T-helper 2 cell treated with Interferon-gamma antibody and Interleukin-4, amounts not matched to agents 5 μg/mL and 100 μg/mL, for 36 hours (primary cell): ENCODE measurements around the gene NOS1AP.

Source experiments
- DNase-seq: peaks from one replicate; pipeline ENCODE4 v3.0.0; 2021; ENCODE audit warnings: low spot score
- H3K27ac Mint-ChIP-seq: one replicate; pipeline ENCODE4 v1.8.0; 2021; ENCODE audit warnings: mild to moderate bottlenecking, mixed read lengths
- H3K27me3 Mint-ChIP-seq: one replicate; pipeline ENCODE4 v1.8.0; 2021; ENCODE audit warnings: low read depth, mixed read lengths
- H3K36me3 Mint-ChIP-seq: one replicate; pipeline ENCODE4 v1.8.0; 2021; ENCODE audit warnings: low read depth, mixed read lengths
- H3K4me1 Mint-ChIP-seq: one replicate; pipeline ENCODE4 v1.8.0; 2021; ENCODE audit warnings: low read depth, mixed read lengths
- H3K4me3 Mint-ChIP-seq: one replicate; pipeline ENCODE4 v1.8.0; 2022; ENCODE audit warnings: mild to moderate bottlenecking, moderate library complexity, mixed read lengths
- H3K9me3 Mint-ChIP-seq: one replicate; pipeline ENCODE4 v1.8.0; 2021; ENCODE audit warnings: mixed read lengths

The NOS1AP gene

DNA sequence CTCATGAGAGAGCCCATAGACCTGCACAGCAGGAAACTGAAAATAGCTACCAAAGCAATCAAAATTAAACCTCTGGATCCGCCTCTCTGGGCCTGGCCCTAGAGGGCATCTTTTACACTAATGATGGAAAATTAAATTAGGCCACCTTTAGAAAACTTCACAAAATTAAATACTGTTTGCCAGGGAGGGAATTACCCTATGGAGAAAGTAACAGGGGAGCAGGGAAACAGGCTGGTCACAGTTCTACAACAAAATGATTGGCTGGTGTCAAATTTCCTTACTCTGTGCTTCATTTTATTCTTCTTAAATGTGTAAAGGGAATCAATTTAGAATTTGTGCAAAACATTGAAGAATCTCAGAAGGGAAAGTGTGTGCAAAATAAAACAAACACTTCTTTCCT lies 244.7 kb downstream of the NOS1AP start:
- H3K36me3 Mint-ChIP-seq: no peaks in the 10 kb centered on the region
- peaks cover 2% of the 10 kb centered on the region for H3K27me3 Mint-ChIP-seq
- H3K27ac Mint-ChIP-seq: no peak overlapping the region
- no peaks in the 10 kb centered on the region for H3K4me1 Mint-ChIP-seq
- H3K4me3 Mint-ChIP-seq: no peak overlapping the region
- no peak for DNase-seq
- H3K9me3 Mint-ChIP-seq: no peaks in the 10 kb centered on the region

DNA sequence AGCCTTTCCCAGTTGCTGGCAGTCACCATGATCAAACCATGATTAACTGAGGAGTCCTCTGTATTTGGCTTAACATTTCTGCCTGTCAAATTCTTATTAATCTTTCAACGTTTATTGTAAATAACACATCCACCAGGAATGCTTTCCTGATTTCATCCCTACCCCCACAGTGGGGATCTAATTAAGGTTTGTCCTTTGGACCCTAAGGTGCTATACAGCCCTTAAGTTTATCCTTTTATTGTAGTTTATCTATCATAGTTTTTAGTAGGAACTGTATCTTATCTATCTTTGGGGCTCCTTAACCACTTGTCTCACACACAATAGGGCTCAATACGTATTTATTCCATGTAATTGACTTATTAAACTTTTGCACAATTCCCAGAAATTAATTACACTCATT lies 246.2 kb downstream of the NOS1AP start:
- no peak overlapping the region for H3K27ac Mint-ChIP-seq
- H3K4me1 Mint-ChIP-seq: no peaks in the 10 kb centered on the region
- H3K36me3 Mint-ChIP-seq: no peaks in the 10 kb centered on the region
- no peak for DNase-seq
- no peaks in the 10 kb centered on the region for H3K9me3 Mint-ChIP-seq
- H3K4me3 Mint-ChIP-seq: no peak overlapping the region
- peaks cover 7% of the 10 kb centered on the region for H3K27me3 Mint-ChIP-seq

DNA sequence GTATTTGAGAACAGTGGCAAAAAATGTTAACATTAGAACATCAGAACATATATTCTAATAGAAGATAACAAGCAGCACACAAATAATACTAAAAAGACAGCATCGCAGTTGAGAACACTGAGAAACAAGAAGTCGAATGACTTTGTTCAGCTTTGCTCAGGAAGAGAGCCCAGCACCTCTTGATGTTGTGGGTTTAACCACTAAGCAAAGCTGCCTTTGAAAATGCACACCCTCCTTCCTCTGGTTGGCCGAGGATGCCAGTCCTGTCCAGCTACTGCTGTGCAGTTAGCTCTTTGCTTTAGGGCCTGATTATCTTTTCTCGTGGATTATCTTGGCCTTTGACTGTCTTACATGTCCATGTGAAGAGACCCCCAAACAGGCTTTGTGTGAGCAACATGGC lies 246.7 kb downstream of the NOS1AP start:
- no peaks in the 10 kb centered on the region for H3K36me3 Mint-ChIP-seq
- no peak for DNase-seq
- H3K4me1 Mint-ChIP-seq: no peaks in the 10 kb centered on the region
- H3K4me3 Mint-ChIP-seq: no peak overlapping the region
- no peaks in the 10 kb centered on the region for H3K9me3 Mint-ChIP-seq
- peaks cover 7% of the 10 kb centered on the region for H3K27me3 Mint-ChIP-seq
- no peak overlapping the region for H3K27ac Mint-ChIP-seq

DNA sequence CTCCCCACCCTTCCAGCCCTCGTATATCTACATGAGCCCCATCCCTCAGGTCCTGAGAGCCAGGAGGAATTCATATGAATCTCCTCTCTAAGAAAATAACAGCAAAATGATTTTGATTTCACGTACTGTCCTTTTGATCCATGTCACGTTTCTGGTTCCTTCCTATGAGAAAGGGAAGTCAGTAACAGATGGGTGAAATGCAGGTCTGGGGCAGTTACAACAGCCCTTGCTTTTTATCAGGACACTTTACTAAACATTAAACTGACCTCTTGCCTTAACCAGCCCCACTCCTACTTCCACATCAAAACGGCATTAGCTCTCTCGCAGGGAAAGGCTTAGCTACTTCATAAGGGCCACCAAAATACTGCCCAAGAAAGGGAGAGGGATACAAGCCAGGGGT lies 248.1 kb downstream of the NOS1AP start:
- no peak overlapping the region for H3K27ac Mint-ChIP-seq
- H3K27me3 Mint-ChIP-seq: peaks cover 7% of the 10 kb centered on the region
- no peaks in the 10 kb centered on the region for H3K4me1 Mint-ChIP-seq
- no peaks in the 10 kb centered on the region for H3K36me3 Mint-ChIP-seq
- no peaks in the 10 kb centered on the region for H3K9me3 Mint-ChIP-seq
- H3K4me3 Mint-ChIP-seq: no peak overlapping the region
- DNase-seq: no peak

DNA sequence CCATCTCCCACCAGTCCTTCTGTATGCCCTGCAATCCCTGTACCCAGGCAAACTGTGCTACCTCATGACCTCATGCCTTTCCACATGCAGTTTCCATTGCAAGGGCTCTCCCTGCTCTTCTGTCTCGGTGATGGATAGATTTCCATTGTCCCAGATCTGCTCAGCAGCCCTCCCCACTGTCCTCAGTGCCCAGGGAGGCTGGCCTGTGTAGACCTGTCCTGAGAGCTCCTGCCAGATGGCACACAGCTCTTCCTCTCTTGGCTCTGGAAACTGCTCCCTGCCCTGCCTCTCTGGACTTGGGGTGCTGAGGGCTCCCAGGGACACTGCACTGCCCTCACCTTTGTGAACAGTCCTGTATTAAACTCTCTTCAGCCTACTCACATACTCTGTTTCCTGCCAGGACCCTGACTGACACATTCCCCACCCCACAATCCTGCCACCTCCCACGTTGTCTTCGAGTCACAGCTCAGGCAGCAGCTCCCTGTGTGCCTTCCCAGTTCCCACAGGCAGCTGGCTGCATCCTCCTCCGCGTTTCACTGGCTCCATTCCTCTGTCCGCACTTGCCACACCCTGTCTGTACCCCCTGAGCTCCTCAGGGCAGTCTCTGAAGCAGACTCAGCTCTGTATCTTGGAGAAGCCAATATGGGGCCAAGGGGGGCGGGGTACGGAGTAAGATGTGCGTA lies 250.1 kb downstream of the NOS1AP start:
- Mint-ChIP-seq H3K27me3 (peaks cover 12% of the 10 kb centered on the region), H3K4me3 (no peak overlapping the region), H3K36me3 (no peaks in the 10 kb centered on the region), H3K9me3 (no peaks in the 10 kb centered on the region), H3K4me1 (no peaks in the 10 kb centered on the region), H3K27ac (no peak overlapping the region)
- DNase-seq: no peak

DNA sequence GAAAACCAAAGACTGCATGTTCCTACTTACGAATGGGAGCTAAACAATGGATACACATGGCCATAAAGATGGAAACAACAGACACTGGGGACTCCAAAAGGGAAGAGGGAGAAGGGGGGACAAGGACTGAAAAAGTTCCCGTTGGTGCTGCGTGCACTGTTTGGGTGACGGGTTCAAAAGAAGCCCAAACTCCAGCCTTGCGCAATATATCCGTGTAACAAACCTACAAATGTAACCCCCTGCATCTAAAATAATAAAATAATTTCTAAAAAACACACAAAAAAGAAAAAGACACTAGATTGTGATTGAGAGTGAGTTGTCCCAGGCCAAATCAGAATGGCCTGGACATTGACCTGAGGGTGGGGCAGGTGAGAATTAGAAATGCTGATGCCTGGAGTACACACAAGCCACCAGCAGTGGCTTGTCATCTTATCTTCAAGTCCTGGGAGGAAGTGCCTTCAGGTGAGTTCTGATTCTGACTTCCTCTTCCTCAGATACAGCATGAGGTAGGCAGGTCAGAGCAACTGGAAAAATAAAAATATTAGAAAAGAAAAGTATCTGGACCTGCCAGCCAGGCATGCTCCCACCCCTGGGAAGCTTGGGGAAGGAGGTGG lies 252.4 kb downstream of the NOS1AP start:
- DNase-seq: no peak
- no peaks in the 10 kb centered on the region for H3K36me3 Mint-ChIP-seq
- no peak overlapping the region for H3K4me3 Mint-ChIP-seq
- H3K27ac Mint-ChIP-seq: no peak overlapping the region
- no peaks in the 10 kb centered on the region for H3K9me3 Mint-ChIP-seq
- peaks cover 18% of the 10 kb centered on the region for H3K27me3 Mint-ChIP-seq
- no peaks in the 10 kb centered on the region for H3K4me1 Mint-ChIP-seq

DNA sequence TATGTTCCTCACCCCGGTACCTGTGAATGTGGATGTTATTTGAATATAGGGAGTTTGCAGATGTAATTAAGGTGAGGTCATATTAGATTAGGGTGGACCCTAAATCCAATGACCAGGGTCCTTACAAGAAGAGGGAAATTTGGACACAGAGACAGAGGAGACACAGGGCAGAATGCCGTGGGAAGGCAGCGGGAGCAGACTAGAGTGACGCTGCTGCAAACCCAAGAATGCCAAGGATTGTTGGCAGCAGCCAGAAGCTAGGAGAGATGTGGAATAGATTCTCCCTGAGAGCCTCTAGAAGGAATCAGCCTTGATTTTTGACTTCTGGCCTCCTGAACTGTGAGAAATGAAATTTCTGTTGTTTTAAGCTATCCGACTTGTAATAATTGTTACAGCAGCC lies 253.5 kb downstream of the NOS1AP start:
- no peaks in the 10 kb centered on the region for H3K36me3 Mint-ChIP-seq
- H3K27me3 Mint-ChIP-seq: peaks cover 17% of the 10 kb centered on the region
- no peak overlapping the region for H3K27ac Mint-ChIP-seq
- H3K4me1 Mint-ChIP-seq: no peaks in the 10 kb centered on the region
- H3K4me3 Mint-ChIP-seq: no peak overlapping the region
- DNase-seq: no peak
- H3K9me3 Mint-ChIP-seq: no peaks in the 10 kb centered on the region

DNA sequence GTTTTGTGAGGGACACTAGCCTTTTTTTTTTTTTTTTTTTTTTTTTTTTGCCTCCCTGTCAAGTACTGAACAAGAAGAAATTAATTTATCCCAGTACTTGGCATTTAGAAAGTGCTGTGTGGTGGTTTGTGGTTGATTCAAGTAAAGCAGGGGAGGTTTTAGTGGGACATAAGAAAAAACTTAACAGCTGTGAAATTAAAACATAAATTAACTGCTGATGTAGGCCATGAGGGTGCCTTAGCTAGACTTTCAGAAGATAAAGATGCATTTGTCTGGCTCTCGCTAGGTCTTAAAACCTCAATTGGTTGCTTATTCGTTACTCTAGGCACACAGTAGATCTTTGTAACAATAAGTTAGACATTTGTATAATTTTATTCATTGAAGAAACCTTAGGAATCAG lies 254.9 kb downstream of the NOS1AP start:
- no peak overlapping the region for H3K4me3 Mint-ChIP-seq
- H3K36me3 Mint-ChIP-seq: no peaks in the 10 kb centered on the region
- H3K27me3 Mint-ChIP-seq: peaks cover 16% of the 10 kb centered on the region
- H3K4me1 Mint-ChIP-seq: no peaks in the 10 kb centered on the region
- no peaks in the 10 kb centered on the region for H3K9me3 Mint-ChIP-seq
- no peak overlapping the region for H3K27ac Mint-ChIP-seq
- DNase-seq: no peak

DNA sequence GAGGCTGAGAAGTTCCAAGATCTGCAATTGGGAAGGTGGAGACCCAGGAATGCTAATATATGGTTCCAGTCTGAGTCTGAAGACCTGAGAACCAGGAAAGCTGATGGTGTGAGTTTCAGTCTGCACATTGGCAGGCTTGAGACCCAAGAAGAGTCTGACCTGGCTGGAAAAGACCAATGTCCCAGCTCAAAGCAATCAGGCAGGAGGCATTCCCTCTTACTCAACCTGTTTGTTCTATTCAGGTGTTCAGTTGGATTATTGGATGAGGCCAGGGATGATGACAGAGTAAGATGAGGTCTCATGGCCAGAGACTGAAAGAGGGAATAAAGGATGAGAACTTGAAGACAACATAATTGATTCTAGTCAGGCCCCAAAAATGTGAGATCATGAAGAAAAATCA lies 257.1 kb downstream of the NOS1AP start:
- H3K9me3 Mint-ChIP-seq: no peaks in the 10 kb centered on the region
- H3K27ac Mint-ChIP-seq: no peak overlapping the region
- no peaks in the 10 kb centered on the region for H3K4me1 Mint-ChIP-seq
- no peaks in the 10 kb centered on the region for H3K36me3 Mint-ChIP-seq
- no peak overlapping the region for H3K4me3 Mint-ChIP-seq
- peaks cover 13% of the 10 kb centered on the region for H3K27me3 Mint-ChIP-seq
- DNase-seq: no peak

DNA sequence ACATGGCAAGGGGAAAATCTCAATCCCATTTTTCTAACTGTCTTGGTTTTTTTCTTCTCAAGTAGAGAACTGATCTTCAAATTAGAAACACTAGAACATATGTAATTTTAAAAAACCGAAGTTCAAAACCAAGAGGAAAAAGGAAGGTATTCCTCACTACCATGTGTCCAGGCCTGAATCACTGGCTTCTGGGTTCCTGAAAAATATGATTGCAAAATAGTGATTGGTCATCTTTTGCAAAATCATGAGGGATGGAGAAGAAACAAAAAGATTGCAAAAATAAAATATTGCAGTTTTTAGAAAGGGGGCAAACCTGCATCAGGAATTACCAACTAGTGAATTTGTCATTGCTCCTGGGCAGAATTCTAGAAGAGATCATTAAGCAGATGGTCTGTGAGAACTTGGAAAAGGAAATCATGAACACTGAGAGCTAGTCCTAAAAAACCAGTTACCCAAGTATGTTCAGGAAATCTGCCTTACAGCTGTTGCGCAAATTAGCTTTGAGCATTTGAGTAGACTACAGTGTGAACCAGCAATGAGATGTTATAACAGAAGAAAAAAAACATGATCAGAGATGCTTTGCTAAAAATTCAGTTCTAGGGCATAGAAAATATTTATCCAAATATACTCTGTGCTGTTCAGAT lies 257.8 kb downstream of the NOS1AP start:
- no peak overlapping the region for H3K4me3 Mint-ChIP-seq
- DNase-seq: no peak
- no peaks in the 10 kb centered on the region for H3K36me3 Mint-ChIP-seq
- H3K4me1 Mint-ChIP-seq: no peaks in the 10 kb centered on the region
- no peaks in the 10 kb centered on the region for H3K9me3 Mint-ChIP-seq
- H3K27ac Mint-ChIP-seq: no peak overlapping the region
- H3K27me3 Mint-ChIP-seq: peaks cover 13% of the 10 kb centered on the region

DNA sequence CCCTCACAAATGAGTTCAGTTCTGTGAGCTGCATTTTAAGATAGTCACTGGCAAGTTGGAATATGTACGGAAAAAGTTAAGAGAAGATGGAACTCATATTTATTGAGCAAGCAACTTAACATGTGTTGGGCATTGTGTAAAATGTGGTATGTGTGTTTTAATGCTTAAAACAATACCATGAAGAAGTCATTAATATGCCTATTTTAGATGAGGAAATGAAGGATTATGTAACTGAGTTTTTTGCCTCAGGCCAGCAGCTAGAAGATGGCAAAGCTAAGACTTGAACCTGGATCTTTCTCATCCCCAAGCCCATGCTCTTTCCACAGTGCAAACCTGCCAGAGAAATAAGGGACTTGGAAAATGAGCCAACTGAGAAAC lies 258.3 kb downstream of the NOS1AP start:
- peaks cover 13% of the 10 kb centered on the region for H3K27me3 Mint-ChIP-seq
- H3K4me1 Mint-ChIP-seq: no peaks in the 10 kb centered on the region
- no peaks in the 10 kb centered on the region for H3K9me3 Mint-ChIP-seq
- no peak for DNase-seq
- H3K4me3 Mint-ChIP-seq: no peak overlapping the region
- no peak overlapping the region for H3K27ac Mint-ChIP-seq
- no peaks in the 10 kb centered on the region for H3K36me3 Mint-ChIP-seq

DNA sequence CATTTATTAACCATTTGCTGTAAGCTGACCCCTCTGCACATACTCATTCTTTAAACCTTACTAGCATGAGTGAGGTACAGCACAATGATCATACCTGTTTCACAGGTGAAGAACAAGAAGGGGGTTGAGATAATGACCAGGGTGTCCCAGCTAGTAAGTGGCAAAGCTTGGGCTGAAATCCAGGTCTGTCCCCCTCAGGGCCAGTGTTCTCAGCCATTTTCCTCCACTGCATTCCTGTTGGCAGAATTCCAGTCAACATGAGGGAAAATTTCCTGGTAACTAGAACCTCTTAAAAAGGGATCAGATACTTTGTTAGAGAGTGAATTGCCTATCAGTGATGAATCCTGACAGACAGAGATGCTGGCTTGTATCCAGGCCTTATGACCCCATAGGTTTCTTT lies 259.0 kb downstream of the NOS1AP start:
- H3K27me3 Mint-ChIP-seq: peaks cover 11% of the 10 kb centered on the region
- DNase-seq: no peak
- no peak overlapping the region for H3K27ac Mint-ChIP-seq
- H3K36me3 Mint-ChIP-seq: no peaks in the 10 kb centered on the region
- no peak overlapping the region for H3K4me3 Mint-ChIP-seq
- no peaks in the 10 kb centered on the region for H3K4me1 Mint-ChIP-seq
- no peaks in the 10 kb centered on the region for H3K9me3 Mint-ChIP-seq

DNA sequence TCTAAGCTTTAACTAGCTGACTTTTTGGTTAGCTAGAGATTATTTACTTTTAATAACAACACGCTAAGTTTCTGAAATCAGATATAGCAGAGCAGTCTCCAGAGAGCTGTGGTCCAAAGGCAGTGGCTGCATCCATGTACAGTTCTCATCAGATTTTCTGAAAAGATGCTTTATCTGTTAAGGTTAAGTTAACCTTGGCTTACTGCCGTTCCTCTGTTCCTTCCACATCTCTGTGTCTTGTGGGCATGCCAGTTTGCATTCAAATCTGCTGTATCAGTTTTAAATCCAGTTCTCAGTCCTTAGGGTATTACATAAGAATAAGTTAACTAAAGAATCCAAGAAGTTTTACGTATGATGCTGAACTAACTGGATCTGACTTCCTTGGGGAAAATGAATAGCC lies 260.3 kb downstream of the NOS1AP start:
- Mint-ChIP-seq H3K27ac (no peak overlapping the region), H3K4me1 (no peaks in the 10 kb centered on the region), H3K9me3 (no peaks in the 10 kb centered on the region), H3K36me3 (no peaks in the 10 kb centered on the region), H3K27me3 (peaks cover 8% of the 10 kb centered on the region), H3K4me3 (no peak overlapping the region)
- no peak for DNase-seq

DNA sequence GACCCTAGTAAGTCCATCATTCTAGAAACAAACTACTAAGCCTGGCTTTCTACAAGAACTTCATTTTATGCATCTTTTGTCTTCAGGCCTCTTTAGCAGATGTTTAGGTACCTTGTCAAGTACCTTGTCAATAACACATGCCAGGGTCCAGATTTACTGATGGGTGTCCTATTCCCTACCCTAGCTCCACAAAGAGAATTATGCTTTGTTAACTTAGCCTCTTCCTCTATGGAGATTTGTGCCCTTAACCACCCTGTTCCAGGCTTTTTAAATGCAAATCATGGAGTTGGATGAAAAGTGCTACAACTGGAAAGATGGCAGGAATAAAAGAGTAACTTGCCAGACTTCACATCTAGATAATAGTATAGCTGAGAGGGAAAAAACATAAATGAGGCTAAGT lies 264.5 kb downstream of the NOS1AP start:
- no peak for DNase-seq
- H3K27ac Mint-ChIP-seq: no peak overlapping the region
- H3K9me3 Mint-ChIP-seq: no peaks in the 10 kb centered on the region
- H3K27me3 Mint-ChIP-seq: peaks cover 4% of the 10 kb centered on the region
- H3K36me3 Mint-ChIP-seq: no peaks in the 10 kb centered on the region
- H3K4me3 Mint-ChIP-seq: no peak overlapping the region
- no peaks in the 10 kb centered on the region for H3K4me1 Mint-ChIP-seq

DNA sequence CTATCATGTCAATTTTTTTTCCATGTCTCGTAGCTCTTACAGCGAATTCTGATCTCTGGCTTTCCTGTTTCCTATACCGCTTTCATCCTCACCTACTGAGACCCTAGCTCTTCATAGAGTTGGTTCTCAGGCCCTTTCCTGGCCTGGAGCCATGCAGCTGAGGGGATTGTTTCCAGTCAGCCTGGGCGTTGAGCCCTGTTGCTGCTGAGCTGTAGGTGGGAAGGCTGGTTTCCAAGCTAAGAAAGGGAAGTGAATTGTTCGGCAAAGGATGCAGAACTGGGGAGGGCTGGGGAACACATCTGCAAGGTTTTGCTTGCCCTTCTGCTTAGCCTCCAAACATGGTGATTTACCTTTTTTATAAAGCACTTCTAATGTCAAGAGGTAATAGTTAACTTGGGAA lies 265.6 kb downstream of the NOS1AP start:
- H3K4me3 Mint-ChIP-seq: no peak overlapping the region
- no peak for DNase-seq
- no peaks in the 10 kb centered on the region for H3K9me3 Mint-ChIP-seq
- H3K36me3 Mint-ChIP-seq: no peaks in the 10 kb centered on the region
- no peaks in the 10 kb centered on the region for H3K4me1 Mint-ChIP-seq
- H3K27me3 Mint-ChIP-seq: peaks cover 9% of the 10 kb centered on the region
- H3K27ac Mint-ChIP-seq: no peak overlapping the region
